GM21528 (cell line): ENCODE data around the gene AFF2.
"Not testable (repeated sequence)": the region's sequence is repeated elsewhere in the genome, so short reads cannot be mapped to it uniquely, and the experiment has no call there.

ENCODE experiments used
- ATAC-seq: cut with Tn5 transposase; IDR thresholded peaks from one replicate; pipeline ENCODE4 v1.9.1; 2021; ENCODE audit warnings: mild to moderate bottlenecking, moderate library complexity; ENCODE audit not compliant: unreplicated experiment, low FRiP score

AFF2 gene

DNA sequence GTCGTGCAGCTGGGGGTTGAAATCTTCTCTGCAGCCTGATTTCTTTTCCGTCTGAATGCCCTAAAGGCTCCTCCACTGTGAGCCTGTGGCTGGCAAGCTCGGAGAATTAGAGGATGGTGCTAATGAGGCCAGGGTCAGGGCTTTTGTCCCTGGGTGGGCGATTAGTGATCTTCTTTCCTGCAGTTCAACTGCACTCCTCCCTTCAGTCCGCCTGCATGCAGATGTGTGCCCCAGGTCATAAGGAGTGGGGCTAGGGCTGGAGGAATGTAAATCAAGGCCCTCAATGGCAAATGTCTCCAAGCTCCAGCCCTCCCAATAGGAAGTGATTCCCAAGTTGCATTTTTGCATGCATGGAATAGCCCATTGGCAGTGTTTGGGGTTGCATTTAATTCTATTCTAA, 405.0 kb downstream of the AFF2 start:
- no peak for ATAC-seq

DNA sequence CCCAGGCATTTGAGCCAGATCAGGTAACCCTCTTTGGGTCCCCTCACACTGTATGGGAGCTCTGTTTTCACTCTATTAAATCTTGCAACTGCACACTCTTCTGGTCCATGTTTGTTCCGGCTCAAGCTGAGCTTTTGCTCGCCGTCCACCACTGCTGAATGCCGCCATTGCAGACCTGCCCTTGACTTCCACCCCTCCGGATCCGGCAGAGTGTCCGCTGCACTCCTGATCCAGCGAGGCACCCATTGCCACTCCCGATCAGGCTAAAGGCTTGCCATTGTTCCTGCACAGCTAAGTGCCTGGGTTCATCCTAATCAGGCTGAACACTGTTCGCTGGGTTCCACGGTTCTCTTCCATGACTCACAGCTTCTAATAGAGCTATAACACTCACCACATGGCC, 406.2 kb downstream of the AFF2 start:
- not testable (repeated sequence) for ATAC-seq

DNA sequence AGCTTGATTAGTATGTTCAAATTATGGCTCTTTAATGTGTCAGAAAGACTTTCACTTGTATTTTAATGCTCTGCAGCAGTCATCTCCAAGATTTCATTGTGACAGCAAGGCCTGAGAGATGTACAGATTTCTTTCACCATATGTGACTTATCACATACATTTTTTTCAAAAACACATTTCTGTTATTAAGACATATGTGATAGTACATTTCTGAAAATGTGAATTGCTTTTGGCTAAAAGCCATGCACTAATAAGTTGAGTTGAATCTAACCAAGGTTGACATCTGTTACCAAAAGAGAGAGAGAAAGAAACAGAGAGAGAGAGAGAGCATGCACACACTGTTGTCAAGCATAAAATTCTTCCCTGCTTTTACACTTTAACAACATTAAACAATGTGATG, 409.3 kb downstream of the AFF2 start:
- ATAC-seq = no peak

DNA sequence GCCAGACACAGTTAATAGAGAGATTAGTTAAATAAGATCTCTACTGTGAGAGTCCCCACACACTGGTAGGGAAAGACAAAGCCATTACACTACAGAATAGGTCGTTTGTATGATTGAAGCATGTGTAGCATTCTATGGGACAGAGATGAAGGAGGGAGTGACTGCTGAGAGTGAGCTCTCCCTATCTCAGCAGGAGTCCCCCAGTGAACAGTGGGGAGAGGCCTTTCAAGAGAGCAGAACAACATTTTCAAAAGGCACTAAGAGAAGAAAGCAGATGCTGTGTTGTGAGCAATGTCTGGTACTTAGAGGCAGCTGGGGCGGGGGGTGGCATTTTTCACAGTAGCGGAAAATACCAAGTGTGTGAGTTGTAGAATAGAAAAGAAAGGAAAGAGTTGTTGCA, 413.6 kb downstream of the AFF2 start:
- ATAC-seq = no peak

DNA sequence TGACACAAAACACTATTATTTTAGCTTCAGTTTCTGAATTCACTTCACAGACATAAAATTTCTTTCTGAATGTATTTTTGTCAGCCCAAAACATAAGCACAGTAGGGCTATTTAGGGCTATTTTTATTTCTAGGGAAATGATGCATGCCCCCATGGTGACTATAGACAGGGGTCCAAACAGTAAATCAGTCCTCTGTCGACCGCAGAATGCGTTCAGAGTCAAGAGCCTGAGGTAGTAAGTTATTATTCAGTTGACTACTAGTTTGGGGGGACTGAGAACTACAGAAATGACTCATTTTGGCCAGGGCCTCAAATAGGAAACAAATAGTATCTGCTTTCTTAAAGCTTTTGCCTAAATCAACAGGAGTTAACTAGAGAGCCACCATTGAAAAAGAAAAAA, 414.4 kb downstream of the AFF2 start:
- no peak for ATAC-seq

DNA sequence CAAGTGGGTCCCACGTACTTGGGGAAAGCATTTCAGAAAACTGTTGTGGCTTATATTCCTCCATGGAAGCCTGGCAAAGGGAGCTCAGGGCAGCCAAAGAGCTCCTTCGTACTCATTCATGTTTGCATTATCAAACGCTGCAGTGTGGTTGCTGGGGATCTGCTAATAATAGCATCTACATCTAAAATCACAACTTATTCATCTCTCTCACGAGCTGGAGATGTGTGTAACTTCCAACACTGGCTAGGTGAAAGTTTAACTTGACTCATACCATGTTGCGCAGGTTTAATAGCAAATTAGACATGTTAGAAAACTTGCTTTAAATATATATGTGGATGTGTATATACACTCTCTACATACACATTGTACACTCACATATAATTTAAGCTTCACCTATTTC, 415.1 kb downstream of the AFF2 start:
- ATAC-seq = no peak

DNA sequence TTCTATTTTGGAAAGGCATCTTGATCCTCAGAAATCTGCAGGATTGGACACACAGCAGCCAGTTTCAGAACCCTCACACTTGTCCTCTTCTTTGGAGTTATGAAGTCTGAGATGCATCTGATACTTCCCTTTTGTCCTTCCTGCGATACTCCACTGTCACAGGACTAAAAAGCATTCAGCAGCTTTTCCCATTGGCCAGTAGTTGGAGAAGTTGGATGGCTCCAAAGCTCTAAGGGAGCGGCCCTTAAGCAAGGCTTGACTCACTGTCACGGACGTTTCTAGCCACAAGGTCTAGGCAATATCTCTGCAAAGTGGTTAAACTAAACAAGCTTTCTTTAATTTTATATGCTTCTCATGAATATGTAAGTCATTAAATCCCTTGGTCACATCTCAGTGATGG, 417.0 kb downstream of the AFF2 start:
- no peak for ATAC-seq

DNA sequence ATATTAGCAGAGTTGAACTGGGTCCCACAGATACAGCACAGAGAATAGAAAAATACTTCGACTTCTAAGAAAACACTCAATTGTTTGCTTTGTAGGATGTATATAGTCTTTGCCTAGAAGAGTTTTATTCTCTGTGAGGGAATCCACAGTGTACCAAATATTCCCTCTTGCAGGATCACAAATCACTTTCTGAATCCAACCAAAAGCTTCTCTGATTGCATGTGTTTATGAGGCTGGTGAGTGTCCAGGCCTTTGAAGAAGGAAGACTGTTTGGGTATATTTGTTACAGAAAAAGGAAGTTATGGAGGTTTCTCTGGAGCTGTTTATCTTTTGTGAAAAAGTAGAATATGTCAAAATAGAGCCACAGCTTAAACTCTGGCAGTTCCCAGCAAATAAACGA, 423.2 kb downstream of the AFF2 start:
- ATAC-seq = no peak

DNA sequence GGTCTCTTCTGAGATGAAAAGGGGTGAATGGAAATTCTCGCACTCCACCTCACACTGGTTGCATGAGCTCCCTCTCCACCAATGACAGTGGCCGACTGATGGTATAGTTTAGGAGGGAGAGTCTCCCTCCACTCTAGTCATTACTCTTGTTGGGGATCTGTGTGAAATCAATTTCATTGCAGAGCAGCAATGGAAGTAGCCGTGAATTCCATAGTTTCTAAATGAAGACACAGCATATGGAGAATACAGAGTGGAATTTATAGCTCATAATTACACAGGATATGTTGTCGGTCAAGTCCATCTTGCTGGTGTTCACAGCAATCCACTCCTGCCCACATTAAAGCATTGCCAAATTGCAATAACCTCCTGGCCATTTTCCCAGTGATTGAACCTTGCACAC, 426.0 kb downstream of the AFF2 start:
- no peak for ATAC-seq

DNA sequence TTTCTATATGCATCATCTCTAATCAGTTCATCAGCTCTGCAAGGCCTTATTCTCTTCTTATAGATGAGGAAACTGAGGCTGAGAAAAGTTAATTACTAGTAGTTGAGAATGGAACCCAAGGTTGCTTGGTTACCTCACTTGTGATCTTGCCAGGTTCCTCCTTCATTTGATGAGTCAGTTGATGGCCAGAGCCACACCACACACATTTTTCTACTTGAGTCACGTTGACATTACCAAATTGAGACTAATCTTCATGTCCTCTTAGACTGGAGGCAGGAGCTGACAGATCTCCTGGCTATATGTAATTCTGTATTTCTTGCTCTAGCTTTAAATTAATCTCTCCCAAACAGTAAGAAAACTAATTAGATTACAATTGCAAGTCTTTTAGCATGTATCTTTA, 428.4 kb downstream of the AFF2 start:
- no peak for ATAC-seq

DNA sequence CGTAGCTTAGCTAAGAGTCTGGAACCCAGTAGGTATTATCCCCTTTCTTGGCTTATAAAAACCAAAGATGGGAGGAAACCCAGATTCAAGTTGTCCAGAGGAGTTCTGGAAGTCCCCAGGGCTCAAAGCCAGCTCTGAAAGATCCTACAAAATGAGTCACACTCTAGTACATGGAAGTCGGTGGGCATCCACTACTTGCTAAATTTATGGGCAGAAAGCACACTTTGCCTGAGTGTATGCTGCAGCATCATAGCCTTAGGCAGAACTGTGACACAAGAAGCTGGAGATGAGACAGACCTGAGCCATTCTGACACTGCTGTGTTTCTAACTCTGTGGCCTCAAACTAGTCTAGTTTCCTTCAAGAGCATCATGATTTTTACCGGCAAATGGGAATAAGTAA, 429.3 kb downstream of the AFF2 start:
- no peak for ATAC-seq

DNA sequence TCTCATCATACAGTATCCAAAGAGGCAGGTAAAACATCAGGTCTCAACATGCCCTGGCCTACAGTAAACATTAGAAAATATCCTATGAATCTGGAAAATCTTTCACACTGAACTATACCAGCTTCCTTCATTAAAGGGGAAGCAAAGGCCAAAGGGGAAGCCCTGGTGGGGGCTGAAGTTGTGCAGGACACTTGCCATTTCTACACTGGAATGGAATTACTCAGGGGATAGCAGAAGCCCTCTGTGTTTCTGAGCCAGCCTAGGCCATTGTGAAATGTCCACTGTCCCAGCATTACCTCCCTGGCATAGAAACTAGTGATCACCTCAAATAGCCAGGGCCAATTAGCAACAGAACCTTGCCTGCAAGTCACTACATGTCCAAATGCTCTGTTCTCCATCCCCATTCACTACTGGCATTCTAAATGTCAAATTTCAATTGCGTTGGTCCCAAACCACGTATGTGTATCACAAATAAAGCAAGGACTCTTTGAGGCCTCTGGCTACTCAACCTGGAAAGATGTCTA, 429.9 kb downstream of the AFF2 start:
- ATAC-seq = no peak

DNA sequence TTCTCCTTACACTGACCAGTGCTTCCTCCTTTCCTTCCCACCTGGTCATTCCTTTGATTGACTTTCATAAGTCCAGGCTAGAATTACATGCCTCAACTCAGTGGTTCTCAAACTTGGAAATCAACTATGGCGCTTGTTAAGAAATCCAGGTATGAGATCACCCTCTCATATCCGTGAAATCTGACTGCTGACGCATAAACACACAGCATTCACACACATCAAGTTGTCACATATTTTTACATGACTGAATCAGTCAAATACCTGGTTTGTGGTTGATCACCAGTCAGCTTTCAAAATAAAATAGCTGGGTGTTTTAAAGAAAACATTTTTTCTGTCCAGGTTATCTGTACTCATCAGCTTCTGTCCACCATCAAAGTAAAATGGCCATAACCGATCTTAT, 433.5 kb downstream of the AFF2 start:
- no peak for ATAC-seq

DNA sequence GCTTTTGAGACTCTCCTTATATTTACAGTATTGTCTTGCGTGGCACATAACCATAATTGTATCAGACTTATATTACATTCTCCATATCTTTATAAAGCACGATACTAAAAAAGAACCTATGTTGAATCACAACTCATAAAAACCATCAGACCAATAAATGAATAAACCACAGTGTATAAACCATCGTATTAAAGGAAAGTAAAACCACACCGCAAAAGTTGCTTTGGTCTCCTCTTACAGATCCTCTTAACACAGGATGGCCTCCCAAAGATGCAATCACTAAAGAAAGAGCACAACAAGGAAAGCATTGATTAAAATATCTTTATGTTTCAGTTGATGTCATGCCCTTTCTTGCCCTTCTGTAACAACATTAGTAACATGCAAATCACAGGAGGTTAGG, 437.9 kb downstream of the AFF2 start:
- no peak for ATAC-seq

DNA sequence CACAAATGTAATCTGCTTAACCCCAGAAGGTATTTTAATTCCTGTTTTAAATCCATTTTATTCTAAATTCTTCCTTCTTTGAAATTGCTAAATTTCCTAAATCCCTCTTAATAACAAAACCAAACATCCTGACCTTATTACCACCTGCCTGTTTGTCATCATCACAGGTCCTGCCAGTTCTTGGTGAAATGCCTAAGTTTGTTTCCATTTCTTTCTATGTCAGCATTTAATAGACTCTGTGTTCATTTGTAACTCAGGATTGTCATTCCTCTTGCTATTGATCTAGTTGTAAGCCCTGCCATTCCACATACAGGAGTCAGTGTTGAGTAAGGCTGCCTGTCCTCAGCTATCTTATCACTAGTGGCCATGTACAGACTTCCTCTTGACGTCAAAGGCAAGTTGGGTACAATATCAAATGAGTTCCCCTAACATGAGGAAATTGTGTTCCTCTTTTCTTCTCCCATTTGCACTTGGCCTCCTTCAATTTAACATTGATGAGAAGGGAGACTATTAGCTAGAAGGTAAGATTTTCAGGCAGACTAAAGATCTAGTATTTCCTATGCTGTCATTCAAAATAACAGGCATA, 440.1 kb downstream of the AFF2 start:
- no peak for ATAC-seq

DNA sequence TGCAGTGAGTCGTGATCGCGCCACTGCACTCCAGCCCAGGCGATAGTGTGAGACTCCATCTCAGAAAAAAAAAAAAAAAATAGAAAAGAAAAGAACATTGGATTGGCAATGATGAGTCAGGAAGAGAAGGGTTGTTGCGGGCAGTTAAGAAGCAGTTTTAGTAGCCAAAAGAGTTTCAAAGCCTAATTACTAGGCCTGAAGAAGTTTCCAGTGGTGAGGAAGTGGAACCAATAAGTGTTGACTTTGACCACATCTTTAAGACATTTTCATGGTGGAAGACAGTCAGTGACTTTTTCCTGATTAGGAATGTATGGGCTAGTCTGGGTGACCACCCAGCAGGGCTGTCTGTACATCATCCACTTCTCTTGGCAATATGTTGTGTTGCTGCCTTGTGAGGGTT, 442.3 kb downstream of the AFF2 start:
- ATAC-seq = no peak

DNA sequence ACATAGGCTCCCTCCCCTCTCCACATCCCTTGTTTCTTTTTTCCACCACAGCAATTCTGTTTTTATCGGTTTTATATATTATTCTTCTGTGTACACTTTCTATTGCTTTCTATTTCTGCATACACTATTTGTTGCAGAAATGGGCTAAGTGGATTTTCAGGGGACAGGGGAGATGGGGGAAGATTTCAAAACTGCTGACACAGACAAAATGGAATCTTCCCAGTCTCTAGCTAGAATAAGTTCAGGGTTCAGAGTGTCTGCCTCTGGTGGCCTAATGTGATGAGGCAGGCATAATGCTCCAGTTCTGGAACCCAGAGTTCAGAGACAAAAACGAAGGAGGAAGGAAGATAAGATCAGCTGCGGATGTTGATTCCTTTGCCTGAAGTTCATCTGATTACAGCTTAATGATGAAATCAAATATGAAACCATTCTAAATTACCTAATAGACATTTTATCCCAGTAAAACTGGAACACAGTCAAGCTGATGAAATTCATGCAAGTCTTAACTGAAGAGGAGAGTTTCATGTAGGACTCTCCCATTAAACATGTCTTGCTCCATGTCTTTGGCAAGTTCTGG, 447.1 kb downstream of the AFF2 start:
- no peak for ATAC-seq

DNA sequence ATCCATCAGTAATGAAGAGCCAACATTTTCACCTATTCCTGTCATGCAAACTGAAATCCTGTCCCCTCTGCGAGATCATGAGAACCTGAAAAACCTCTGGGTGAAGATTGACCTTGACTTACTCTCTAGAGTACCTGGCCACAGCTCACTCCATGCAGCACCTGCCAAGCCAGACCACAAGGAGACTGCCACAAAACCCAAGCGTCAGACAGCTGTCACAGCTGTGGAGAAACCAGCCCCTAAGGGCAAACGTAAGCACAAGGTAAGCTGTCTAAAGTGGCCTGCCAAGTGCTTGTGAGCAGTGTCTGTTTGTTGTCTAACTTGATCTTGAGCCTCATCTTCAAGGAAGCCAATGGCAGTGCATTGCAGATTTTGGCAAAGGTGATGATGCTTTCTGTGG, 455.9 kb downstream of the AFF2 start:
- no peak for ATAC-seq

DNA sequence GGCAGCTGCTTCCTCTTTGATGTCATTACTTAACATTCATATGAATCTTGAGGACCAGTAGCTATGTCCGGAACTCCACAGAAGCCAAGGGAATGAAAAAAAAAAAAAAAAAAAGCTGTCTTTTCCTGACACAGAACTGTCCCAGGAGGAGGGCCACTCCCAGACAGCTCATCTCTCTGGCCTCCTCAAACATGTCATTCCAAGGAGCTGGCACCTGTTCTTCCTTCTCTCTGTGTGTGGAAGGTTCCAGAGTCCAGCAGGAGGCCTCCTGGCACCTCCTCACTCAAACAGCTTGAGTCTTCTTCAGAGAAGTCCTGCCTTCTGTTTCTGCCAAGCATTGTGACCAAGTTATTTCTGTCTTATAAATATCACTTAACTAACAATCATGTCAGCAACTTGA, 458.5 kb downstream of the AFF2 start:
- no peak for ATAC-seq

DNA sequence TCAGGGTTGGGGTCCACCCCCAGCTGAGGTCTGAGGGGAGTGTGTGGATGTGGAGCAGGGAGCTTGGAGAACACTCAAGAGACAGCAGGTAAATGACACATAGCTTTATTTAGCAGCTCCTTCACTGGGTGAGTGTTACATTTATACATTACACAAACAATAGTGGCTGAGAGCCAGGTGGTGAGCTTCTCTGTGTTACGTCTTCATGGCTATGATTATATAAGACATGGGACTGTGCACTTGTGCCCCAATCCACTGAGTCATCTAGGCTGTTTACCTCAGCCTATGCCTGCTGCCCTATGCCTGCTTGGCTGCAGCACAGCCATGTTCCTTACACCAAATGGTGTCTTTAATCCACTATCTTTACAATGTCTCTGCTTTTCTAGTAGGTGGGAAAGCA, 459.6 kb downstream of the AFF2 start:
- no peak for ATAC-seq

DNA sequence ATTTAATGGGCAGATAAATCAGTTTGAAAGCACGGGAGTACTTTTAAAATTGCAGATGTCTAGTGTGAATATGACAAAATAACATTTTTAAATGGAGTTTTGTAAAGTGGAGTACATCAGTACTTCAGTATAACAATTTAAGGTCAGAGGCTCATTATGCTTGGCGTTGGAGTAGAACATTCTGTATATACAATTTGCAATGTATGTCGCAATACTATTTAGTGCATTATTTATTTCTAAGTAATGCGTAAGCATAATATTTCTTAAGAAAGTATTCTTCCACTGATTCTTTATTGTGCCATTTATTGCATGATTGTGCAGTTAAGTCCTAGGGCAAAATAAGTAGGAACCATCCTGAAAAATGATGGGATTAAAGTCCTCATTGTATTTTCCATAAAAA, 461.6 kb downstream of the AFF2 start:
- ATAC-seq = no peak

DNA sequence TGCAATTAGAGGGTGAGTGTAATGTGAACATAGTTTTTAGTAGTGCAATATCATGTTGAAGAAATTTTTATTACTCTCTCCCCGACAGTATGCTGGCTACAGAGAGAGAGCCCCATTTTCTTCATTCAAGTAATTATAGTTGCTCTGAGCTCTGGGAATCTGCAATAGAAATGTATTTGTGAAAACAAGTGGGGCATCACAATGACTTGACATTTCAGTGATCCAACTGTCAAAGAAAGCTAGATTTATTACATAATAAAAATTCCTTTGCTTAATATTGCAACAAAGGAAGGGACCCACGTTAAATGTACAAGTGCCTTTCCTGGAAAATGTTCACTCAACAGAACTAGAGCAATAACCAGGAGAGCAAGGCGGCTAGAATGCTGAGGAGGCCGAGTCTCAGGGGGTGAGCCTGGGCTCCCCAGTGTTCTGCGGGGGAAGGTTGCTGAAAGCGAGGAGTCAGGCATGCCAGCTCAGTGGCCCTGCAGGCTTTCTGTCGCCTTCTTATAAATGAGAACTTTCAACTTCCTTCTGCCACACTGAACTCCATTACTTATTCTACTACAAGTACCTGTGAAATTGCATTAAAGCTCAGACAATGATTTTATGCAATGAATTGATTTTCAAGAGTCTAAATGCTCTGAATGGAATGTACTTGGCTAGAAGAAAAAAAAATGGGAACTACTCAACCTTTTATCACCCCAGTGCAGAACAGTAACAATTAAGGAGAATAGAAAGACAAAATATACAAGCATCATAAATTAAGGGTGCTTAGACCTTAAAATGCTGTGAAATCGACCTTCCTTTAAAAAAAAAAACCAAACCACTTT, 476.4 kb downstream of the AFF2 start:
- no peak for ATAC-seq
